DOHH2 (cell line): ENCODE data around the gene NPAS2.

ENCODE experiments used
- EZH2phosphoT487 ChIP-seq: fragments of 200-600 bp; sonication (generic); IDR thresholded peaks from 2 replicates; pipeline ENCODE4 v1.6.1; 2017; ENCODE audit warnings: borderline replicate concordance, mild to moderate bottlenecking, antibody characterized with exemption, low read length, moderate library complexity, mixed read lengths
- TF ChIP-seq, protein P1 (sequence below): fragments of 200-600 bp; sonication (generic); IDR thresholded peaks from one replicate; pipeline ENCODE4 v1.5.1; 2014; ENCODE audit warnings: antibody characterized with exemption, mild to moderate bottlenecking, low read depth, low read length; ENCODE audit not compliant: poor library complexity, severe bottlenecking

DNA sequence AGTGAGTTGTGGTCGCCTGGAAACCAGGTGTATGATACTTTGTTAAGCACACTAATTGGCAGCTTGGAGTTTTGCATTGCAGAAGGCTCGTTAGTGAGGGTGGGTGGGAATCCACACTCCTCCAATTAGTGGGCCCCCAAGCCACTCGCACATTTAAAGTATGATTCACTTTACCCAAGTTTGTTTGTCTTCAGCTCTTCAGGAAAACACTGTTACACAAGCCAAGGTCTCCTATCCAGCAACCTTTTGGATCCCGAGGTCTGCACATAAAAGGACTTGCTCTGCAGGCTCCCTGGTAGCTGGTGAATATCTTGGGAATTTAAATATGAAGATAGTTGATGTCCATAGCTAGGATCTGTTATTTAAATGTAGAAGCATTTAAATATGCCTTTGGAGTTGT, 66.1 kb downstream of the NPAS2 start:
- no peak for TF ChIP-seq EZH2phosphoT487
- TF ChIP-seq, protein P1, sequence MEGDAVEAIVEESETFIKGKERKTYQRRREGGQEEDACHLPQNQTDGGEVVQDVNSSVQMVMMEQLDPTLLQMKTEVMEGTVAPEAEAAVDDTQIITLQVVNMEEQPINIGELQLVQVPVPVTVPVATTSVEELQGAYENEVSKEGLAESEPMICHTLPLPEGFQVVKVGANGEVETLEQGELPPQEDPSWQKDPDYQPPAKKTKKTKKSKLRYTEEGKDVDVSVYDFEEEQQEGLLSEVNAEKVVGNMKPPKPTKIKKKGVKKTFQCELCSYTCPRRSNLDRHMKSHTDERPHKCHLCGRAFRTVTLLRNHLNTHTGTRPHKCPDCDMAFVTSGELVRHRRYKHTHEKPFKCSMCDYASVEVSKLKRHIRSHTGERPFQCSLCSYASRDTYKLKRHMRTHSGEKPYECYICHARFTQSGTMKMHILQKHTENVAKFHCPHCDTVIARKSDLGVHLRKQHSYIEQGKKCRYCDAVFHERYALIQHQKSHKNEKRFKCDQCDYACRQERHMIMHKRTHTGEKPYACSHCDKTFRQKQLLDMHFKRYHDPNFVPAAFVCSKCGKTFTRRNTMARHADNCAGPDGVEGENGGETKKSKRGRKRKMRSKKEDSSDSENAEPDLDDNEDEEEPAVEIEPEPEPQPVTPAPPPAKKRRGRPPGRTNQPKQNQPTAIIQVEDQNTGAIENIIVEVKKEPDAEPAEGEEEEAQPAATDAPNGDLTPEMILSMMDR, result no peak
